Measurements from ENCODE around the gene TBXA2R.

DNA sequence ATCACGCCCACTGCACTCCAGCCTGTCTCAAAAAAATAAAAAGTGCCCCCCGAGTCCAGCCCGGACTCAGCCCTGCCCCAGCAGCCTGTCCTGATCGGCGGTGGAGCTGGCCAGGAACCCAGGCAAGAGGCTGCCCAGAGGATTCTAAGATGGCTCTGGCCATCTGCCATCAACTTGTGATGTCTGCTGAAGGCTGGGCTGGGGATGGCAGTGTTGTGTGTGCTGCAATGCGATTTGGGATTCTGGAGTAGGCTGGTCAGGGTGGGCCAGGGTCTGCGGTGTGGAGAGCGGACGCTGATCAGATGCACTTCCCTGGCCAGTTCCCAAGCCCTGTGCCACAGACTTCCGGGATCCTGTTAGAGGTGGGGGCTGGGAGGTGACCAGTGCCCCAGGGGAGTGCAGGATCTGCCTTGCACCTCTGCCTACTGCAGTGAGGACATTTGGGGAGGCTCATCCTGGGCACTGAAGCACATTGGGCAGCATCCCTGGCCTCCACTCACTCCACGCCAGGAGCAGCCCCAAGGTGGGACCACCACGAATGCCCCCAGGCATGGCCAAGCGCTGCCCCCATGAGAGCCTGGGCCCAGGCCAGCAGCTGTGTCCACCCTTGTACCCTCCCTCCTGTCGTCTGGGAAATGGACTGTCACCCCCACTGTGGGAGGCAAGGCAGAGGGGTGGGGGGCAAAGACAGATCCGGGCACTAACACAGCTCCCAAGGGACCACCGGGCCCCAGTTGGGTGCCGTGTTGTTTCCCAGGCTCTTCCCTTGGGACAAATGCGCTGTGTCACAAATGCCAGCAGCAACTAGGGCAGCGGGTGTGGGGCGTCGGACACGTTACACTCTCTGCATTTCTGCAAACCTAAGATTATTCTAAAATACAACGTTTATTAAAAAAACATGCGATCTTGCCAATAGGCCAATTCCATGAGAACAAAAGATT is 3.4 kb upstream of the TBXA2R start:
- TF ChIP-seq, protein P1, sequence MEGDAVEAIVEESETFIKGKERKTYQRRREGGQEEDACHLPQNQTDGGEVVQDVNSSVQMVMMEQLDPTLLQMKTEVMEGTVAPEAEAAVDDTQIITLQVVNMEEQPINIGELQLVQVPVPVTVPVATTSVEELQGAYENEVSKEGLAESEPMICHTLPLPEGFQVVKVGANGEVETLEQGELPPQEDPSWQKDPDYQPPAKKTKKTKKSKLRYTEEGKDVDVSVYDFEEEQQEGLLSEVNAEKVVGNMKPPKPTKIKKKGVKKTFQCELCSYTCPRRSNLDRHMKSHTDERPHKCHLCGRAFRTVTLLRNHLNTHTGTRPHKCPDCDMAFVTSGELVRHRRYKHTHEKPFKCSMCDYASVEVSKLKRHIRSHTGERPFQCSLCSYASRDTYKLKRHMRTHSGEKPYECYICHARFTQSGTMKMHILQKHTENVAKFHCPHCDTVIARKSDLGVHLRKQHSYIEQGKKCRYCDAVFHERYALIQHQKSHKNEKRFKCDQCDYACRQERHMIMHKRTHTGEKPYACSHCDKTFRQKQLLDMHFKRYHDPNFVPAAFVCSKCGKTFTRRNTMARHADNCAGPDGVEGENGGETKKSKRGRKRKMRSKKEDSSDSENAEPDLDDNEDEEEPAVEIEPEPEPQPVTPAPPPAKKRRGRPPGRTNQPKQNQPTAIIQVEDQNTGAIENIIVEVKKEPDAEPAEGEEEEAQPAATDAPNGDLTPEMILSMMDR (IDR thresholded peaks at IDR 0.05; ENCODE audit: control extremely low read depth in 1 of 3, insufficient read depth in 1 of 3, low read depth in 1 of 3, low read length in 3 of 3): no peak
- TF ChIP-seq TAF7 (optimal IDR thresholded peaks at IDR 0.05; ENCODE audit: borderline replicate concordance, low read depth, low read length): no peak
- no peak for TF ChIP-seq NRF1 (IDR thresholded peaks at IDR 0.05; ENCODE audit: low read depth, low read length)
